Thymus (tissue), 11 donors: ENCODE data around the gene SLC24A5. TPM values are rescaled to one million over a fixed set of nuclear protein-coding genes. Genes with fewer than 3 reads are reported as not detected.

Experiments used
- DNase-seq, 9 donors: peaks; one replicate each; pipeline ENCODE4 v3.0.0-alpha.2; 2013; ENCODE audit warnings: low spot score in 9 of 9, low read depth in 6 of 9, missing footprints in 1 of 9
- H3K27ac ChIP-seq, 2 donors: one replicate each; pipeline ENCODE4 v1.5.1; 2013; ENCODE audit warnings: control low read depth in 1 of 2, low read depth in 1 of 2, low read length in 1 of 2, mild to moderate bottlenecking in 1 of 2, moderate library complexity in 1 of 2
- H3K27me3 ChIP-seq, 2 donors: one replicate each; pipeline ENCODE4 v1.5.1; 2013; ENCODE audit warnings: low read length in 1 of 2; ENCODE audit not compliant: control insufficient read depth in 2 of 2, insufficient read depth in 1 of 2
- H3K36me3 ChIP-seq, 2 donors: one replicate each; pipeline ENCODE4 v1.5.1; 2013; ENCODE audit warnings: low read length in 1 of 2, mild to moderate bottlenecking in 1 of 2, moderate library complexity in 1 of 2; ENCODE audit not compliant: control insufficient read depth in 2 of 2, insufficient read depth in 2 of 2
- H3K4me1 ChIP-seq, 2 donors: one replicate each; pipeline ENCODE4 v1.5.1; 2013; ENCODE audit warnings: low read length in 2 of 2; ENCODE audit not compliant: control insufficient read depth in 2 of 2, insufficient read depth in 2 of 2
- H3K4me3 ChIP-seq, 2 donors: one replicate each; pipeline ENCODE4 v1.5.1; 2013; ENCODE audit warnings: low read length in 2 of 2, control low read depth in 1 of 2, mild to moderate bottlenecking in 1 of 2
- H3K9me3 ChIP-seq, 2 donors: one replicate each; pipeline ENCODE4 v1.5.1; 2013; ENCODE audit warnings: low read length in 1 of 2, mild to moderate bottlenecking in 1 of 2; ENCODE audit not compliant: control insufficient read depth in 2 of 2, insufficient read depth in 1 of 2
- WGBS: extraction: QIAGEN DNeasy Blood & Tissue Kit; methylation state at CpG from one replicate; pipeline ENCODE4 v1.1.7; 2013; 5-methylcytosine and 5-hydroxymethylcytosine counted together
- polyA plus RNA-seq: library from polyadenylated mRNA; stranded (reverse); fragments of 200-250 nt; gene quantifications from one replicate; pipeline ENCODE4 v1.2.3, GENCODE V29; 2013
- total RNA-seq: library from RNA; stranded (reverse); fragments of 120-200 nt; gene quantifications from one replicate; pipeline ENCODE4 v1.2.4, GENCODE V29; 2013
- donor health status: healthy.

The SLC24A5 gene
- total and polyA plus RNA-seq, 2 donors = 0.05 to 0.07 TPM

- Histone ChIP-seq H3K27ac (no peak overlapping the region), H3K36me3 (no peaks in the 10 kb centered on the region), H3K9me3 (no peaks in the 10 kb centered on the region), H3K27me3 (no peaks in the 10 kb centered on the region), H3K4me1 (no peaks in the 10 kb centered on the region), H3K4me3 (no peak overlapping the region)
- no peak for DNase-seq
- 88% methylated on average over 6 of the region's 6 CpGs for WGBS
Measured at GRCh38 chr15:48132874-48133273, 12.1 kb downstream of the SLC24A5 start.

GRCh38 chr15:48143856-48144255 is 23.1 kb downstream of the SLC24A5 start:
- WGBS = 92% methylated on average over 1 of the region's 1 CpG
- DNase-seq = no peak
- no peaks in the 10 kb centered on the region for H3K36me3 ChIP-seq
- H3K4me1 ChIP-seq = no peaks in the 10 kb centered on the region
- H3K27me3 ChIP-seq = no peaks in the 10 kb centered on the region
- H3K9me3 ChIP-seq = no peaks in the 10 kb centered on the region
- H3K27ac ChIP-seq = no peak overlapping the region
- H3K4me3 ChIP-seq = no peak overlapping the region

- no peak overlapping the region for H3K4me3 ChIP-seq
- H3K9me3 ChIP-seq = no peaks in the 10 kb centered on the region
- 84% methylated on average over 1 of the region's 1 CpG for WGBS
- no peaks in the 10 kb centered on the region for H3K27me3 ChIP-seq
- H3K4me1 ChIP-seq = no peaks in the 10 kb centered on the region
- DNase-seq = no peak
- no peak overlapping the region for H3K27ac ChIP-seq
- no peaks in the 10 kb centered on the region for H3K36me3 ChIP-seq
Measured at GRCh38 chr15:48144889-48145288, 24.1 kb downstream of the SLC24A5 start.

- DNase-seq = no peak
- Histone ChIP-seq H3K4me3 (no peak overlapping the region), H3K36me3 (no peaks in the 10 kb centered on the region), H3K27ac (no peak overlapping the region), H3K9me3 (no peaks in the 10 kb centered on the region), H3K4me1 (no peaks in the 10 kb centered on the region), H3K27me3 (no peaks in the 10 kb centered on the region)
Measured at GRCh38 chr15:48145923-48146322, 25.1 kb downstream of the SLC24A5 start.

GRCh38 chr15:48147358-48147757 is 26.6 kb downstream of the SLC24A5 start:
- H3K27ac ChIP-seq = no peak overlapping the region
- no peak for DNase-seq
- no peaks in the 10 kb centered on the region for H3K9me3 ChIP-seq
- H3K27me3 ChIP-seq = no peaks in the 10 kb centered on the region
- H3K36me3 ChIP-seq = peaks cover 0 to 4% of the 10 kb centered on the region in 2 donors
- no peaks in the 10 kb centered on the region for H3K4me1 ChIP-seq
- no peak overlapping the region for H3K4me3 ChIP-seq

- Histone ChIP-seq H3K36me3 (peaks cover 0 to 4% of the 10 kb centered on the region in 2 donors), H3K27me3 (no peaks in the 10 kb centered on the region), H3K9me3 (no peaks in the 10 kb centered on the region), H3K27ac (no peak overlapping the region), H3K4me1 (no peaks in the 10 kb centered on the region), H3K4me3 (no peak overlapping the region)
- DNase-seq = no peak
- WGBS = 95% methylated on average over 4 of the region's 4 CpGs
Measured at GRCh38 chr15:48149858-48150257, 29.1 kb downstream of the SLC24A5 start.

GRCh38 chr15:48153526-48153925 is 32.7 kb downstream of the SLC24A5 start:
- H3K9me3 ChIP-seq = no peaks in the 10 kb centered on the region
- no peak for DNase-seq
- H3K4me1 ChIP-seq = no peaks in the 10 kb centered on the region
- no peaks in the 10 kb centered on the region for H3K27me3 ChIP-seq
- H3K27ac ChIP-seq = no peak overlapping the region
- no peak overlapping the region for H3K4me3 ChIP-seq
- H3K36me3 ChIP-seq = peaks cover 0 to 4% of the 10 kb centered on the region in 2 donors
- 98% methylated on average over 2 of the region's 2 CpGs for WGBS

GRCh38 chr15:48168616-48169015 is 47.8 kb downstream of the SLC24A5 start:
- Histone ChIP-seq H3K27ac (no peak overlapping the region), H3K27me3 (no peaks in the 10 kb centered on the region), H3K9me3 (no peaks in the 10 kb centered on the region), H3K36me3 (no peaks in the 10 kb centered on the region), H3K4me1 (no peaks in the 10 kb centered on the region), H3K4me3 (no peak overlapping the region)
- WGBS = 66% methylated on average over 3 of the region's 3 CpGs
- DNase-seq = no peak

GRCh38 chr15:48170981-48171380 is 50.2 kb downstream of the SLC24A5 start:
- Histone ChIP-seq H3K9me3 (no peaks in the 10 kb centered on the region), H3K27ac (no peak overlapping the region), H3K36me3 (no peaks in the 10 kb centered on the region), H3K27me3 (no peaks in the 10 kb centered on the region), H3K4me3 (no peak overlapping the region), H3K4me1 (no peaks in the 10 kb centered on the region)
- no peak for DNase-seq
- 98% methylated on average over 1 of the region's 1 CpG for WGBS

GRCh38 chr15:48175126-48175525 is 54.3 kb downstream of the SLC24A5 start:
- Histone ChIP-seq H3K36me3 (no peaks in the 10 kb centered on the region), H3K4me1 (peaks cover 0 to 6% of the 10 kb centered on the region in 2 donors), H3K27ac (no peak overlapping the region), H3K9me3 (no peaks in the 10 kb centered on the region), H3K27me3 (peaks cover 0 to 2% of the 10 kb centered on the region in 2 donors), H3K4me3 (no peak overlapping the region)
- DNase-seq = no peak
- WGBS = 97% methylated on average over 3 of the region's 3 CpGs
